ENCODE measurements around the gene HES4.
"Not testable (repeated sequence)": the region's sequence is repeated elsewhere in the genome, so short reads cannot be mapped to it uniquely, and the experiment has no call there.

HES4 gene

GRCh38 chr1:1033009-1033587 is 33.2 kb upstream of the HES4 start:
- peak overlapping the region; percentile 58 for H3K4me3 ChIP-seq (ENCODE audit: low read depth, low read length)
- H3K9me3 ChIP-seq (ENCODE audit: control insufficient read depth, insufficient read depth, low read depth, low read length): no peaks in the 10 kb centered on the region
- H3K4me1 ChIP-seq (ENCODE audit: control insufficient read depth, insufficient read depth, low read length): peaks cover 27% of the 10 kb centered on the region
- H3K9ac ChIP-seq (ENCODE audit: low read length): peak overlapping the region; percentile 41
- H3K27me3 ChIP-seq (ENCODE audit: control insufficient read depth, insufficient read depth, low read length): peaks cover 43% of the 10 kb centered on the region
- H3K36me3 ChIP-seq (ENCODE audit: control insufficient read depth, insufficient read depth, low read length): peaks cover 14% of the 10 kb centered on the region
- no peak overlapping the region for H3K27ac ChIP-seq (ENCODE audit: low read depth, low read length)

DNA sequence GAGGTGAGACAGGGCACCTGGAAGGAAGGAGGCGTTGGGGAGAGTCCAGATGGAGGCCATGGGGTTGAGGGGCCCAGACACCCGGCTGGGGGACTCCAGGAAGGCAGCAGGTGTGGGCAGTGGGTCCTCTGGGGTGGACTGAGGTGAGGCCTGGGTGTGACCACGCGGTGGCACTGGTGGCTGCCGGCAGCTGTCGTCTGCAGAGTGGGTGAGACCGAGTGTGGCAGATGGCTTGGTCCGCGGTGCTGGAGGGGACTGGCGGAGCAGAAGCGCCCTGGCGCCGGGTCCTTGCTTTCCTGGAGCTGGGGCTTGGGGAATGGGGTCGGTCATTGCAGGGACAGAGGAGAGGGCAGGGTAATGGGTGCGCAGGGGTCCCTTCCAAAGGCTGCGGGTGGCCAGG is 32.5 kb upstream of the HES4 start:
- no peaks in the 10 kb centered on the region for H3K9me3 ChIP-seq (ENCODE audit: control insufficient read depth, insufficient read depth, low read depth, low read length)
- peaks cover 27% of the 10 kb centered on the region for H3K4me1 ChIP-seq (ENCODE audit: control insufficient read depth, insufficient read depth, low read length)
- H3K36me3 ChIP-seq (ENCODE audit: control insufficient read depth, insufficient read depth, low read length): peaks cover 13% of the 10 kb centered on the region
- no peak overlapping the region for H3K27ac ChIP-seq (ENCODE audit: low read depth, low read length)
- H3K4me3 ChIP-seq (ENCODE audit: low read depth, low read length): peak overlapping the region; percentile 58
- H3K27me3 ChIP-seq (ENCODE audit: control insufficient read depth, insufficient read depth, low read length): peaks cover 36% of the 10 kb centered on the region
- H3K9ac ChIP-seq (ENCODE audit: low read length): peak overlapping the region; percentile 41

- Histone ChIP-seq H3K36me3 (ENCODE audit: control insufficient read depth, insufficient read depth, low read length) (peaks cover 15% of the 10 kb centered on the region), H3K27me3 (ENCODE audit: control insufficient read depth, insufficient read depth, low read length) (peaks cover 30% of the 10 kb centered on the region), H3K4me1 (ENCODE audit: control insufficient read depth, insufficient read depth, low read length) (peaks cover 31% of the 10 kb centered on the region), H3K9ac (ENCODE audit: low read length) (no peak overlapping the region), H3K4me3 (ENCODE audit: low read depth, low read length) (0 out of 2 replicates have a peak overlapping the region, but pooled peaks have one; percentile 58), H3K9me3 (ENCODE audit: control insufficient read depth, insufficient read depth, low read depth, low read length) (no peaks in the 10 kb centered on the region), H3K27ac (ENCODE audit: low read depth, low read length) (no peak overlapping the region)
Measured at GRCh38 chr1:1031659-1032235, 31.9 kb upstream of the HES4 start.

DNA sequence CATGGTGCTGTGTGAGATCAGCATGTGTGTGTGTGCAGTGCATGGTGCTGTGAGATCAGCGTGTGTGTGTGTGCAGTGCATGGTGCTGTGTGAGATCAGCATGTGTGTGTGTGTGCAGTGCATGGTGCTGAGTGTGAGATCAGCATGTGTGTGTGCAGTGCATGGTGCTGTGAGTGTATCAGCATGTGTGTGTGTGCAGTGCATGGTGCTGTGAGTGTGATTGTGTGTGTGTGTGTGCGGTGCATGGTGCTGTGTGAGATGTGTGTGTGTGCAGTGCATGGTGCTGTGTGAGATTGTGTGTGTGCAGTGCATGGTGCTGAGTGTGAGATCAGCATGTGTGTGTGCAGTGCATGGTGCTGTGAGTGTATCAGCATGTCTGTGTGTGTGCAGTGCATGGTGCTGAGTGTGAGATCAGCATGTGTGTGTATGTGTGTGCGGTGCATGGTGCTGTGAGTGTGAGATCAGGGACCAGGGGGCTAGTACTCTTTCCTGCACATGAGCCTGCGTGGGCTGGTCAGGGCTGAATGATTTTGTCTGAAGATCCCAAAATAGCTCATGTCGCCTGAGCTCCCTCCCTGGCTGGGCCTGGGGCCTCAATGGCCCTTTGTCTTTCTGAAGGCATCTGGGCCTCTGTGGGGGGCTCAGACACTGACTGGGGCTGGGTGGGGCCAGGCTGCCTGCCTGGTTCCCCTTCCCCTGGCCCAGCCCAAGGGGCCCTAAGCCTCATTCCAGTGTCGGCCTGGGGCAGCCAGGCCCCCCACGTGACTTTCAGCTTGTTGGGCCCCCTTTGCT is 31.2 kb upstream of the HES4 start:
- Histone ChIP-seq H3K27me3 (ENCODE audit: control insufficient read depth, insufficient read depth, low read length) (peaks cover 24% of the 10 kb centered on the region), H3K36me3 (ENCODE audit: control insufficient read depth, insufficient read depth, low read length) (peaks cover 15% of the 10 kb centered on the region), H3K4me1 (ENCODE audit: control insufficient read depth, insufficient read depth, low read length) (peaks cover 38% of the 10 kb centered on the region), H3K4me3 (ENCODE audit: low read depth, low read length) (0 out of 2 replicates have a peak overlapping the region, but pooled peaks have one; percentile 20)
- H3K9me3 ChIP-seq (ENCODE audit: control insufficient read depth, insufficient read depth, low read depth, low read length); H3K9ac ChIP-seq (ENCODE audit: low read length); H3K27ac ChIP-seq (ENCODE audit: low read depth, low read length): not testable (repeated sequence)

DNA sequence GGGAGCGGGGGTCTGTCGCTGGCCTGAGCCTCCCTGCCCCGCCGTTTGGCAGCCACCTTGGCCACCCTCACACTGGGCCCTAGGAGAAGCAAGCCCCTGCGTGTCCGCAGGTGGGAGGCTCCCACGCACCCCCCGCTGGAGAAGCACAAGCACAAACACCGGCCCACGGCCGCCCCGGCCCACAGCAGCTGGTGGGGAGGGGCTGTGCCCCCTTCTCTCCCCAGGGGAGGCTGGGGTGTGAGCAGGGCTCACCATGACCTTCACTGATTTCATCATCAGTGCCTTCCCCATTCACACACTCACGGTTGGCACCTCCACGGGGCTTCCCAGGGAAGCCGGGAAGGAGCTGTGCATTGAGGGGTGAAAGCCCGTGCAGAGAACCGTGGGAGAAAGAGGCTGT is 27.9 kb upstream of the HES4 start:
- no peak overlapping the region for H3K27ac ChIP-seq (ENCODE audit: low read depth, low read length)
- H3K27me3 ChIP-seq (ENCODE audit: control insufficient read depth, insufficient read depth, low read length): peaks cover 3% of the 10 kb centered on the region
- no peak overlapping the region for H3K9ac ChIP-seq (ENCODE audit: low read length)
- peaks cover 61% of the 10 kb centered on the region for H3K4me1 ChIP-seq (ENCODE audit: control insufficient read depth, insufficient read depth, low read length)
- peaks cover 12% of the 10 kb centered on the region for H3K36me3 ChIP-seq (ENCODE audit: control insufficient read depth, insufficient read depth, low read length)
- no peak overlapping the region for H3K4me3 ChIP-seq (ENCODE audit: low read depth, low read length)
- H3K9me3 ChIP-seq (ENCODE audit: control insufficient read depth, insufficient read depth, low read depth, low read length): no peaks in the 10 kb centered on the region

- H3K9me3 ChIP-seq (ENCODE audit: control insufficient read depth, insufficient read depth, low read depth, low read length): no peaks in the 10 kb centered on the region
- no peak overlapping the region for H3K27ac ChIP-seq (ENCODE audit: low read depth, low read length)
- H3K4me1 ChIP-seq (ENCODE audit: control insufficient read depth, insufficient read depth, low read length): peaks cover 61% of the 10 kb centered on the region
- peaks cover 15% of the 10 kb centered on the region for H3K36me3 ChIP-seq (ENCODE audit: control insufficient read depth, insufficient read depth, low read length)
- H3K9ac ChIP-seq (ENCODE audit: low read length): no peak overlapping the region
- no peak overlapping the region for H3K4me3 ChIP-seq (ENCODE audit: low read depth, low read length)
- H3K27me3 ChIP-seq (ENCODE audit: control insufficient read depth, insufficient read depth, low read length): peaks cover 3% of the 10 kb centered on the region; the same call in 1 of the 2 replicates
Measured at GRCh38 chr1:1026599-1027413, 26.9 kb upstream of the HES4 start.

GRCh38 chr1:1025730-1026129 is 25.8 kb upstream of the HES4 start:
- H3K4me3 ChIP-seq (ENCODE audit: low read depth, low read length): no peak overlapping the region
- H3K27ac ChIP-seq (ENCODE audit: low read depth, low read length): peak overlapping the region; percentile 97; the same call in 1 of the 2 replicates
- H3K36me3 ChIP-seq (ENCODE audit: control insufficient read depth, insufficient read depth, low read length): peaks cover 15% of the 10 kb centered on the region

GRCh38 chr1:1024771-1025699 is 25.1 kb upstream of the HES4 start:
- Histone ChIP-seq H3K27me3 (ENCODE audit: control insufficient read depth, insufficient read depth, low read length) (peaks cover 3% of the 10 kb centered on the region; the same call in 1 of the 2 replicates), H3K9me3 (ENCODE audit: control insufficient read depth, insufficient read depth, low read depth, low read length) (no peaks in the 10 kb centered on the region), H3K36me3 (ENCODE audit: control insufficient read depth, insufficient read depth, low read length) (peaks cover 15% of the 10 kb centered on the region), H3K4me1 (ENCODE audit: control insufficient read depth, insufficient read depth, low read length) (peaks cover 58% of the 10 kb centered on the region), H3K27ac (ENCODE audit: low read depth, low read length) (peak overlapping the region; percentile 97), H3K9ac (ENCODE audit: low read length) (peak overlapping the region; percentile 75), H3K4me3 (ENCODE audit: low read depth, low read length) (peak overlapping the region; percentile 35)

More at GRCh38 chr1:1025730-1026129, 25.8 kb upstream of the HES4 start:
- Histone ChIP-seq H3K4me1 (ENCODE audit: control insufficient read depth, insufficient read depth, low read length) (peaks cover 58% of the 10 kb centered on the region), H3K9me3 (ENCODE audit: control insufficient read depth, insufficient read depth, low read depth, low read length) (no peaks in the 10 kb centered on the region), H3K27me3 (ENCODE audit: control insufficient read depth, insufficient read depth, low read length) (peaks cover 3% of the 10 kb centered on the region; the same call in 1 of the 2 replicates), H3K9ac (ENCODE audit: low read length) (no peak overlapping the region)

DNA sequence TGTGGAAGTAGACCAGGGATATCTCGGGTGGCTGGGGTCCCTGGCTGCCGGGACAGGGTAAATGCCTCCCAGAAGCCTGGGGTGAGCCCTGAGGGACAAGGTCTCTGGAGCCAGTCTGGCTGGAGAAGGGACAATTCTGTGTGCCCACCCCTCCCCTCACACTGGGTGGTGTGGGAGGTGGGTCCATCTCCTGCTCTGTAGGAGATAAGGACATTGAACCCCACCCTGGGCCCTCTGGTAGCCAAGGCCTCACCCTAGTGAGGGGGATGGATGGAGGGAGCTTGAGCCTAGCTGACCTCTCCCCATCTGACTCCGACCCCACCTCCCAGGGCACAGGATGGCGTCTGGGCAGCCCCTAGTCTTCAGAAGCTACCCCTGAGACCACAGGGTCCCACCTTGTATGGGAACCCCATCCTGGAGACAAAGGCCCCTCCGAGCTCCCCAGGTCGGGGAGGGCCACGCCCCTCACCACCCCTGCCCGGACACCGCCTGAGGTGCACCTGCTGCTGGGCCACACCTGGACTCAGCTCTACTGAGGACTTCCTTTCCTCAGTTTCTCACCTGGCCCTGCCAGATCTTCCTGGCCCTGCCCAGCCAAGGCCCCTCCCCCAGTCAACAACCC is 24.4 kb upstream of the HES4 start:
- H3K27ac ChIP-seq (ENCODE audit: low read depth, low read length): peak overlapping the region; percentile 97

More for the DNA sequence above, 24.4 kb upstream of the HES4 start:
- peaks cover 15% of the 10 kb centered on the region for H3K36me3 ChIP-seq (ENCODE audit: control insufficient read depth, insufficient read depth, low read length)
- H3K27me3 ChIP-seq (ENCODE audit: control insufficient read depth, insufficient read depth, low read length): peaks cover 3% of the 10 kb centered on the region; the same call in 1 of the 2 replicates
- H3K4me3 ChIP-seq (ENCODE audit: low read depth, low read length): peak overlapping the region; percentile 34
- peak overlapping the region; percentile 36 for H3K9ac ChIP-seq (ENCODE audit: low read length)
- H3K9me3 ChIP-seq (ENCODE audit: control insufficient read depth, insufficient read depth, low read depth, low read length): no peaks in the 10 kb centered on the region
- H3K4me1 ChIP-seq (ENCODE audit: control insufficient read depth, insufficient read depth, low read length): peaks cover 58% of the 10 kb centered on the region
